Measurements from ENCODE around the gene FAM216B.

- TF ChIP-seq EZH2 (IDR thresholded peaks at IDR 0.05; ENCODE audit: low read depth, low read length, severe bottlenecking): no peak
- TF ChIP-seq SP4 (IDR thresholded peaks at IDR 0.05; ENCODE audit: low read length): no peak
- TF ChIP-seq SP1 (IDR thresholded peaks at IDR 0.05; ENCODE audit: low read depth, low read length): no peak
- no peak for TF ChIP-seq MAX (IDR thresholded peaks at IDR 0.05)
- no peak for TF ChIP-seq CTCF (IDR thresholded peaks at IDR 0.05; ENCODE audit: control extremely low read depth in 1 of 3, insufficient read depth in 1 of 3, low read depth in 1 of 3, low read length in 3 of 3)
- no peak for TF ChIP-seq POLR2AphosphoS5 (IDR thresholded peaks at IDR 0.05; ENCODE audit: low read depth, low read length)
- no peak for TF ChIP-seq EGR1 (IDR thresholded peaks at IDR 0.05; ENCODE audit: borderline replicate concordance, low read depth, low read length)
- no peak for TF ChIP-seq MAFK (IDR thresholded peaks at IDR 0.05; ENCODE audit: low read depth, low read length)
- TF ChIP-seq SIRT6 (IDR thresholded peaks at IDR 0.05; ENCODE audit: low read length): no peak
- no peak for TF ChIP-seq RAD21 (IDR thresholded peaks at IDR 0.05 in 1 of 2, conservative IDR thresholded peaks at IDR 0.05 in 1 of 2; ENCODE audit: low read depth in 2 of 2, low read length in 2 of 2)
- no peak for TF ChIP-seq BACH1 (IDR thresholded peaks at IDR 0.05; ENCODE audit: low read length)
- no peak for TF ChIP-seq USF2 (IDR thresholded peaks at IDR 0.05; ENCODE audit: low read length)
- no peak for TF ChIP-seq HDAC2 (IDR thresholded peaks at IDR 0.05; ENCODE audit: borderline replicate concordance in 1 of 2, low read depth in 2 of 2, low read length in 2 of 2)
- no peak for TF ChIP-seq SIN3A (conservative IDR thresholded peaks at IDR 0.05 in 1 of 2, IDR thresholded peaks at IDR 0.05 in 1 of 2; ENCODE audit: low read depth in 1 of 2, low read length in 2 of 2)
These were observed 20.4 kb upstream of the FAM216B start for GRCh38 chr13:42760951-42761350.
